ENCODE measurements around the gene DNAH1.

- TF ChIP-seq POLR2A (IDR thresholded peaks at IDR 0.05; ENCODE audit: low read length) (no peak), GATA1 (IDR thresholded peaks at IDR 0.05; ENCODE audit: low read depth, low read length) (no peak)
Observed at GRCh38 chr3:52318186-52318816, 2.2 kb downstream of the DNAH1 start.
